Stimulated activated CD8-positive, alpha-beta memory T cell treated with anti-CD3 and anti-CD28 coated beads, Interleukin-4, amount 100 ng/mL, for 24 hours (primary cell): Measurements from ENCODE around the gene GOLGA6L7.
"Not testable (repeated sequence)": the region's sequence is repeated elsewhere in the genome, so short reads cannot be mapped to it uniquely, and the experiment has no call there.

Experiments
- DNase-seq: peaks from one replicate; pipeline ENCODE4 v3.0.0-alpha.2; 2020; ENCODE audit warnings: low read depth

Gene GOLGA6L7

GRCh38 chr15:28884151-28884940 lies 35.9 kb upstream of the GOLGA6L7 start:
- DNase-seq: no peak

DNA sequence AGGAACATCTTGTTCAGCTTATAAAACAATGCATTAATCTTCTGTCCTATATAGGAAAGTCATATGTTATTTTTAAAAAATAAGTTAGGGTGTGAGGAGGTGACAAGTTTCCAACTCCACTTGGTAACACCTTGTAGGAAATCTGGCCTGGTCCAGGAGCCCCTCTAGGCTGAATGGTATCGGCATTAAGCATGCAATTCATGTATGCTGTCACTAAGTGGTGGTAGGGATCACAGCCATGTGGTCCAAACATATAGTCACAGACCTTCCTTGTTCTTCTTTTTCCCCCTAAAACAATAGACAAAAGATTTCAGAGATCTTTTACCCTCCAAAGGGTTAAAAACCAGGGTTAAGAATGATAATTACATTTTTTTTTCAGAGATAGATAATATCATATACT lies 33.2 kb upstream of the GOLGA6L7 start:
- no peak for DNase-seq

- DNase-seq: no peak
Measured at GRCh38 chr15:28881170-28881569, 32.7 kb upstream of the GOLGA6L7 start.

GRCh38 chr15:28880680-28881079 lies 32.2 kb upstream of the GOLGA6L7 start:
- no peak for DNase-seq

- no peak for DNase-seq
Measured at GRCh38 chr15:28879551-28879950, 31.1 kb upstream of the GOLGA6L7 start.

- DNase-seq: no peak
Measured at GRCh38 chr15:28878209-28878608, 29.8 kb upstream of the GOLGA6L7 start.

- DNase-seq: no peak
Measured at GRCh38 chr15:28876845-28877185, 28.4 kb upstream of the GOLGA6L7 start.

- no peak for DNase-seq
Measured at GRCh38 chr15:28876131-28876844, 27.8 kb upstream of the GOLGA6L7 start.

- DNase-seq: no peak
Measured at GRCh38 chr15:28875461-28876000, 27.1 kb upstream of the GOLGA6L7 start.

- no peak for DNase-seq
Measured at GRCh38 chr15:28873585-28874190, 25.2 kb upstream of the GOLGA6L7 start.

DNA sequence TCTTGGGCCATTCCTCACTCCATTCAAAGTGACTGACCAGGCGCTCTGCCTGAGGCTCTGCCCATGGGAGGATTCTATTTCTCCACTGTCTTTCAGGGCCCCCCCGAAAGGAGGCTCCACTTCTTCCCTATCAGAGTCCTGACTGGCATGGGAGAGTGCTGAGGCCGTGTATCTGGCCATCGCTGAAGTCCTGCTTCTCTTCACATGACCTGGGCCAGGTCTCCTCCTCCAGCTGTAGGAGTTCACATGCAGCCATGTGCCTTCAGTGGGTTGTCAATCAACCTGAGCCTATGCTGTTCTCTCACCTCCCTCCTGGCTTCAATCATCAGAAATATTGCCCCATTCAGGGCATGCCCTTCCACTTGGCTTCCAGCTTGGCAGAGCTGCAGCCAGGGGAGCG lies 24.6 kb upstream of the GOLGA6L7 start:
- no peak for DNase-seq

- no peak for DNase-seq
Measured at GRCh38 chr15:28871168-28871567, 22.7 kb upstream of the GOLGA6L7 start.

DNA sequence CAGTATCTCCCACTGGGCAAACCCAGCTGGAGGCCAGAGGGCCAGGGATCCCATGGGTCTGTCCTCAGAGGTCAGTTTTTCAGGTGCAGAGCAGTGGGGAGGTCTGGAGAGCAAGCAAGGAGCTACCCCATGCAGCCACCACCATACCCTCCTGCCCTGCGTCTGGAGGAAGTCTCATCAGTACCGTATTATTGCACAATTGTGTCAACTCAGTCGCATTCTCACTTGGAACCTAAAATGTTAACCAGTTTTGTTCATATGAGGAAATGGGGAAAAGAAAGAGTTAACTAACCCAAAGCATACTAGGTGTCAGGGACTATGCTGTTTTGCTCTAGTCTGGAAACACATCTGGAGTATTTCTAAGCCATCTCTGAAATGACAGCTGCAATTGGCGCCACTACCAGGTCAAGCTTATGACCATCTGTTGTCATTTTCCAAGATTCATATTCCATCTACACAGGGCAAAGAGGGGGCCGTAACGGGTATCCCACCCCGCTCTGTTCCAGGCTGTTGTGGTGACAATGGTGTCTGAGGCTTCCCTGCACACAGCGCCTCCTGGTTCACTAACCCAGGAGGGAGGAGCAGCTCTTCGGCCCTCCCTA lies 20.4 kb upstream of the GOLGA6L7 start:
- DNase-seq: no peak

GRCh38 chr15:28861589-28862293 lies 13.3 kb upstream of the GOLGA6L7 start:
- DNase-seq: not testable (repeated sequence)

DNA sequence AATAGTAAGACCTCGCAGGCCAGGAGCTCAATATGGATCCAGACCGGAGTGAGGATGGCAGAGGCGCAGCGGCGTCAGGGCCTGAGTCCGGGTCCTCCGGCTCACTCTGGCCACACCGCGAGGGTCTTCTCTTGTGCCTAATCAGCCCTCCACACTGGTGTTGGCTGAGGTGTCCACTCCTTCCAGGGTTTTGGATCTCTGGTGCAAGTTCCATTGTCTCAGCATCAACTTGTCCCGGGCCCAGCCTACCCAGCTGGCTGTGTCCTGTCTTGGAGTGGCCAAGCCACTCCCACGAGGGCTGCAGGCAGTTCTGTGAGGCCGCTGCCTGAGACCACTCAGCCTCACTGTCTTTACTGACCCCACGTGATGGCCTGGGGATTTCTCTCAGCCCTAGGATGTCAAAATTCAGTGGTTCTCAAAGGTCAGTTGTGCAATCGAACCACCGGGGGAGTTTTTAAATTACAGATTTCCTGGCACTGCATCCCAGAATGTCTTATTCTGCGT lies 12.6 kb upstream of the GOLGA6L7 start:
- no peak for DNase-seq

GRCh38 chr15:28854578-28854977 lies 6.1 kb upstream of the GOLGA6L7 start:
- DNase-seq: not testable (repeated sequence)

GRCh38 chr15:28853654-28854053 lies 5.2 kb upstream of the GOLGA6L7 start:
- not testable (repeated sequence) for DNase-seq

DNA sequence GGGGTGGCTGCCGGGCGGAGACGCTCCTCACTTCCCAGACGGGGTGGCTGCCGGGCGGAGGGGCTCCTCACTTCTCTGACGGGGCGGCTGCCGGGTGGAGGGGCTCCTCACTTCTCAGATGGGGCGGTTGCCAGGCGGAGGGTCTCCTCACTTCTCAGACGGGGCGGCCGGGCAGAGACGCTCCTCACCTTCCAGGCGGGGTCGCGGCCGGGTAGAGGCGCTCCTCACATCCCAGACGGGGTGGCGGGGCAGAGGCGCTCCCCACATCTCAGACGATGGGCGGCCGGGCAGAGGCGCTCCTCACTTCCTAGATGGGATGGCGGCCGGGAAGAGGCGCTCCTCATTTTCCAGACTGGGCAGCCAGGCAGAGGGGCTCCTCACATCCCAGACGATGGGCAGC lies 1.3 kb upstream of the GOLGA6L7 start:
- DNase-seq: not testable (repeated sequence)

GRCh38 chr15:28849271-28849670 lies 827 bp upstream of the GOLGA6L7 start:
- DNase-seq: not testable (repeated sequence)

- DNase-seq: not testable (repeated sequence)
Measured at GRCh38 chr15:28847959-28848358, 485 bp downstream of the GOLGA6L7 start.

DNA sequence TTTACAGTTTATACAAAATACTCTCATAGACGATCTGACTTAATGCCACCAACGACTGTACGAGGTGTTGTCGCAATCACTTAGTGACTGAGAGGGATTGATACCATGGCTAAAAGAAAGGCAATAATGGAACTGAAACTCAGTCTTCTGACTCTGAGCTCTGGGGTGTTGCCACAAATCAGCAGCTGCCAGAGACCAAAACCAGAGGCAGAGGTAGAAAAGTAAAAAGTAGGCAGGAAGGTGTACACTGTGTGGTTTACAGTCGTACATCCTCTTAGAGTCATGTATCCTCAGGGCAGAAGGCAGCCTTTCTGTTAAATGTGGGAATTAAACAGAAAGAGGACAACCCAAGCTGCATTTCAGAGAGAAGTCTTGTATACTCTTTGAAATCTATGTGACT lies 1.2 kb downstream of the GOLGA6L7 start:
- not testable (repeated sequence) for DNase-seq

GRCh38 chr15:28844147-28844546 lies 4.3 kb downstream of the GOLGA6L7 start:
- DNase-seq: not testable (repeated sequence)
